Urothelium cell line (cell line): Measurements from ENCODE around the gene PLCB2.
A peak's percentile ranks its signal among the peaks of the same experiment; 100 is the strongest.

Source experiments
- DNase-seq: peaks from one replicate; pipeline ENCODE4 v3.0.0; 2011; ENCODE audit warnings: low spot score, mixed read lengths
- FAIRE-seq: peaks from 2 replicates; lab custom pipeline; 2011; peaks lifted over from hg19 to GRCh38; lab: Jason Lieb, UNC

PLCB2 gene

GRCh38 chr15:40303576-40303975 is 4.2 kb downstream of the PLCB2 start:
- no peak for FAIRE-seq
- DNase-seq: no peak

- DNase-seq (no peak), FAIRE-seq (no peak)
Observed at GRCh38 chr15:40302981-40303380, 4.8 kb downstream of the PLCB2 start.

GRCh38 chr15:40302288-40302886 is 5.3 kb downstream of the PLCB2 start:
- no peak for DNase-seq
- FAIRE-seq: no peak

GRCh38 chr15:40301467-40302179 is 6.1 kb downstream of the PLCB2 start:
- no peak for DNase-seq
- no peak for FAIRE-seq

GRCh38 chr15:40300771-40301170 is 7.0 kb downstream of the PLCB2 start:
- FAIRE-seq: no peak
- no peak for DNase-seq

- FAIRE-seq (no peak), DNase-seq (no peak)
Observed at GRCh38 chr15:40300367-40300766, 7.4 kb downstream of the PLCB2 start.

GRCh38 chr15:40298216-40298935 is 9.4 kb downstream of the PLCB2 start:
- FAIRE-seq (no peak), DNase-seq (no peak)

GRCh38 chr15:40297356-40297755 is 10.4 kb downstream of the PLCB2 start:
- DNase-seq (no peak), FAIRE-seq (no peak)

GRCh38 chr15:40296561-40297230 is 11.0 kb downstream of the PLCB2 start:
- DNase-seq (no peak), FAIRE-seq (no peak)

GRCh38 chr15:40295877-40296560 is 11.7 kb downstream of the PLCB2 start:
- no peak for DNase-seq
- FAIRE-seq: no peak

GRCh38 chr15:40295297-40295696 is 12.4 kb downstream of the PLCB2 start:
- no peak for FAIRE-seq
- no peak for DNase-seq

GRCh38 chr15:40293905-40294895 is 13.5 kb downstream of the PLCB2 start:
- FAIRE-seq: no peak
- DNase-seq: no peak

GRCh38 chr15:40293006-40293405 is 14.7 kb downstream of the PLCB2 start:
- FAIRE-seq (no peak), DNase-seq (no peak)

- no peak for FAIRE-seq
- DNase-seq: no peak
Observed at GRCh38 chr15:40292246-40292645, 15.5 kb downstream of the PLCB2 start.

GRCh38 chr15:40290918-40291574 is 16.7 kb downstream of the PLCB2 start:
- no peak for DNase-seq
- no peak for FAIRE-seq

- FAIRE-seq (no peak), DNase-seq (no peak)
Observed at GRCh38 chr15:40290545-40290917, 17.2 kb downstream of the PLCB2 start.

GRCh38 chr15:40289140-40289775 is 18.5 kb downstream of the PLCB2 start:
- FAIRE-seq (no peak), DNase-seq (peak; percentile 23)

GRCh38 chr15:40287968-40288367 is 19.8 kb downstream of the PLCB2 start:
- peak; percentile 31 for DNase-seq
- no peak for FAIRE-seq

GRCh38 chr15:40287505-40287904 is 20.2 kb downstream of the PLCB2 start:
- FAIRE-seq: no peak
- no peak for DNase-seq
